Loucy (cell line): ENCODE results near the gene RNF141.

Source experiments
- EZH2phosphoT487 ChIP-seq: fragments of 200-600 bp; IDR thresholded peaks from 2 replicates; pipeline ENCODE4 v1.6.1; 2018; ENCODE audit warnings: antibody characterized with exemption, mild to moderate bottlenecking, moderate library complexity, borderline replicate concordance
- TF ChIP-seq, protein P1 (sequence below): fragments of 200-600 bp; sonication (generic); conservative IDR thresholded peaks from 2 replicates; pipeline ENCODE4 v1.5.1; 2014; ENCODE audit warnings: mild to moderate bottlenecking, antibody characterized with exemption, low read length

DNA sequence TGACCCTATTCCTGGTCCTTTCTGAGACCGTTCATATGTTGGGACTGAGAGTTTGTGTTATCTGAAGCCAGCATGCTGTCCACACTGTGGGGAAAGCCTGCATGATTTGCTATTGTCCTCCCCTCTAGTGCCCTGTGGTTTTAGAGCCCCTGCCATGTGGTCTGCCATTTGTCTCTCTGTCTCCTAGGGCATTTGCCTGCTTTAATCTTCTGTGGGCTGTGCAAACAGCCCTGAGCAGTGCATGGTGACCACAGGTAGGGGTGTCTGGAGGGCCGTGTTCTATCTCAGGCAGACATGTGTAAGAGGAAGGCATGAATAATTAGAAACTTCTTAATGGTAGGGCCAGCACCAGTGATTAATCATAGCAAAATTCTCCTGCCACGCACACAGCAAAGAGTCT is 62.9 kb downstream of the RNF141 start:
- TF ChIP-seq, protein P1, sequence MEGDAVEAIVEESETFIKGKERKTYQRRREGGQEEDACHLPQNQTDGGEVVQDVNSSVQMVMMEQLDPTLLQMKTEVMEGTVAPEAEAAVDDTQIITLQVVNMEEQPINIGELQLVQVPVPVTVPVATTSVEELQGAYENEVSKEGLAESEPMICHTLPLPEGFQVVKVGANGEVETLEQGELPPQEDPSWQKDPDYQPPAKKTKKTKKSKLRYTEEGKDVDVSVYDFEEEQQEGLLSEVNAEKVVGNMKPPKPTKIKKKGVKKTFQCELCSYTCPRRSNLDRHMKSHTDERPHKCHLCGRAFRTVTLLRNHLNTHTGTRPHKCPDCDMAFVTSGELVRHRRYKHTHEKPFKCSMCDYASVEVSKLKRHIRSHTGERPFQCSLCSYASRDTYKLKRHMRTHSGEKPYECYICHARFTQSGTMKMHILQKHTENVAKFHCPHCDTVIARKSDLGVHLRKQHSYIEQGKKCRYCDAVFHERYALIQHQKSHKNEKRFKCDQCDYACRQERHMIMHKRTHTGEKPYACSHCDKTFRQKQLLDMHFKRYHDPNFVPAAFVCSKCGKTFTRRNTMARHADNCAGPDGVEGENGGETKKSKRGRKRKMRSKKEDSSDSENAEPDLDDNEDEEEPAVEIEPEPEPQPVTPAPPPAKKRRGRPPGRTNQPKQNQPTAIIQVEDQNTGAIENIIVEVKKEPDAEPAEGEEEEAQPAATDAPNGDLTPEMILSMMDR, result no peak
- no peak for TF ChIP-seq EZH2phosphoT487
